IMR-90 (cell line): ENCODE data around the gene LEKR1. TPM values are rescaled to one million over a fixed set of nuclear protein-coding genes. Genes with fewer than 3 reads are reported as not detected.

Experiments
- ATAC-seq: fragments of 200-7000 bp; cut with Tn5 transposase; 2 replicates; pipeline ENCODE4 v1.9.1; 2020; ENCODE audit warnings: low read depth, mild to moderate bottlenecking, moderate library complexity
- BruUV-seq: library from RNA; stranded (reverse); fragments of 400-500 nt; replicated peaks from 2 replicates; lab custom pipeline; 2021; lab: Mats Ljungman, UMichigan
- CTCF ChIA-PET: fragments of 300-600 bp; formaldehyde crosslinking; extraction: SDS; loops from one replicate; lab custom pipeline; 2021; ENCODE audit warnings: antibody characterized with exemption; lab: Yijun Ruan, JAX
- POLR2A ChIA-PET: fragments of 300-600 bp; sonication (Branson Sonifier 250); formaldehyde crosslinking; loops from one replicate; lab custom pipeline; 2022; ENCODE audit warnings: antibody characterized with exemption; ENCODE audit not compliant: unreplicated experiment; lab: Charles Lee
- DNase-seq: peaks from one replicate; pipeline ENCODE4 v3.0.0; 2013
- H2AFZ ChIP-seq: replicated peaks from 2 replicates; pipeline ENCODE3; 2013; ENCODE audit warnings: low read length, mild to moderate bottlenecking; ENCODE audit not compliant: poor library complexity
- H2AK5ac ChIP-seq: 2 replicates; pipeline ENCODE4 v1.6.1; 2013; ENCODE audit warnings: low read depth, low read length, inconsistent platforms
- H2AK9ac ChIP-seq: replicated peaks from 2 replicates; pipeline ENCODE3; 2013; ENCODE audit warnings: mild to moderate bottlenecking, low read depth, low read length, moderate library complexity; ENCODE audit not compliant: poor library complexity
- H2BK120ac ChIP-seq: 2 replicates; pipeline ENCODE4 v1.6.1; 2013; ENCODE audit warnings: low read depth, low read length, inconsistent platforms
- H2BK15ac ChIP-seq: 3 replicates; pipeline ENCODE4 v1.6.1; 2013; ENCODE audit warnings: low read depth, low read length, inconsistent platforms
- H2BK20ac ChIP-seq: 2 replicates; pipeline ENCODE4 v1.6.1; 2013; ENCODE audit warnings: low read depth, mild to moderate bottlenecking, inconsistent platforms, low read length, moderate library complexity
- H2BK5ac ChIP-seq: 2 replicates; pipeline ENCODE4 v1.6.1; 2013; ENCODE audit warnings: mild to moderate bottlenecking, low read depth, low read length, inconsistent platforms; ENCODE audit not compliant: poor library complexity, severe bottlenecking
- H3K14ac ChIP-seq: replicated peaks from 2 replicates; pipeline ENCODE4 v1.6.1; 2013; ENCODE audit warnings: low read depth, low read length, inconsistent platforms
- H3K18ac ChIP-seq: 2 replicates; pipeline ENCODE4 v1.6.1; 2013; ENCODE audit warnings: low read depth, low read length, control low read depth
- H3K23ac ChIP-seq: 2 replicates; pipeline ENCODE4 v1.6.1; 2013; ENCODE audit warnings: low read depth, low read length, inconsistent platforms
- H3K27ac ChIP-seq: 2 replicates; pipeline ENCODE4 v1.5.1; 2013; ENCODE audit warnings: mild to moderate bottlenecking, control low read depth, low read length; ENCODE audit not compliant: insufficient read depth
- H3K27me3 ChIP-seq: 2 replicates; pipeline ENCODE4 v1.6.1; 2013; ENCODE audit warnings: low read length; ENCODE audit not compliant: control insufficient read depth, insufficient read depth
- H3K36me3 ChIP-seq: 2 replicates; pipeline ENCODE4 v1.6.1; 2013; ENCODE audit warnings: low read length, mixed read lengths; ENCODE audit not compliant: control insufficient read depth, insufficient read depth
- H3K4ac ChIP-seq: 2 replicates; pipeline ENCODE4 v1.6.1; 2013; ENCODE audit warnings: low read depth, low read length, inconsistent platforms
- H3K4me1 ChIP-seq: 2 replicates; pipeline ENCODE4 v1.6.1; 2013; ENCODE audit warnings: low read length, mixed read lengths; ENCODE audit not compliant: control insufficient read depth, insufficient read depth
- H3K4me2 ChIP-seq: 2 replicates; pipeline ENCODE4 v1.6.1; 2013; ENCODE audit warnings: low read depth, mild to moderate bottlenecking, control low read depth, low read length, moderate library complexity
- H3K4me3 ChIP-seq: 2 replicates; pipeline ENCODE4 v1.5.1; 2013; ENCODE audit warnings: low read depth, mild to moderate bottlenecking, control low read depth, low read length, moderate library complexity; ENCODE audit not compliant: insufficient read depth
- H3K56ac ChIP-seq: 2 replicates; pipeline ENCODE4 v1.6.1; 2013; ENCODE audit warnings: low read length, inconsistent platforms; ENCODE audit not compliant: insufficient read depth; ENCODE audit errors: extremely low read depth
- H3K79me1 ChIP-seq, 2 experiments: 2 replicates each; pipeline ENCODE4 v1.6.1; 2013; ENCODE audit warnings: low read length in 2 of 2, inconsistent platforms in 1 of 2, low read depth in 1 of 2
- H3K9ac ChIP-seq: 2 replicates; pipeline ENCODE4 v1.6.1; 2013; ENCODE audit warnings: low read depth, low read length, control low read depth
- H3K9me1 ChIP-seq: 2 replicates; pipeline ENCODE4 v1.6.1; 2013; ENCODE audit warnings: low read length, inconsistent platforms; ENCODE audit not compliant: insufficient read depth
- H3K9me3 ChIP-seq: 2 replicates; pipeline ENCODE4 v1.6.1; 2013; ENCODE audit warnings: low read length; ENCODE audit not compliant: control insufficient read depth, insufficient read depth
- H4K20me1 ChIP-seq: 2 replicates; pipeline ENCODE4 v1.6.1; 2013; ENCODE audit warnings: low read length, inconsistent platforms; ENCODE audit not compliant: insufficient read depth
- H4K5ac ChIP-seq: 2 replicates; pipeline ENCODE4 v1.6.1; 2013; ENCODE audit warnings: mild to moderate bottlenecking, low read depth, low read length, control low read depth
- H4K8ac ChIP-seq, 2 experiments: 2 replicates each; pipeline ENCODE4 v1.6.1; 2013; ENCODE audit warnings: low read depth in 2 of 2, low read length in 2 of 2, control low read depth in 1 of 2, inconsistent platforms in 1 of 2
- H4K91ac ChIP-seq: 2 replicates; pipeline ENCODE4 v1.6.1; 2013; ENCODE audit warnings: low read depth, low read length, inconsistent platforms; ENCODE audit not compliant: insufficient read depth
- BHLHE40 ChIP-seq: fragments of 150-350 bp; IDR thresholded peaks from 2 replicates; pipeline ENCODE4 v1.6.1; 2016; ENCODE audit warnings: mild to moderate bottlenecking, low read depth, low read length
- CHD1 ChIP-seq: IDR thresholded peaks from 2 replicates; pipeline ENCODE4 v1.6.1; 2012; ENCODE audit warnings: low read depth, low read length, improper control_type of control experiment
- FOS ChIP-seq: fragments of 150-350 bp; IDR thresholded peaks from 2 replicates; pipeline ENCODE4 v1.6.1; 2016; ENCODE audit warnings: low read depth, low read length
- MAFK ChIP-seq: IDR thresholded peaks from 2 replicates; pipeline ENCODE4 v1.6.1; 2012; ENCODE audit warnings: low read depth, low read length, improper control_type of control experiment
- MAZ ChIP-seq: IDR thresholded peaks from 2 replicates; pipeline ENCODE4 v1.6.1; 2012; ENCODE audit warnings: low read depth, mild to moderate bottlenecking, low read length, improper control_type of control experiment, moderate library complexity, borderline replicate concordance
- MXI1 ChIP-seq: IDR thresholded peaks from 2 replicates; pipeline ENCODE4 v1.6.1; 2012; ENCODE audit warnings: low read depth, mild to moderate bottlenecking, low read length, moderate library complexity, borderline replicate concordance
- NFE2L2 ChIP-seq: fragments of 150-350 bp; IDR thresholded peaks from 2 replicates; pipeline ENCODE4 v1.6.1; 2016; ENCODE audit warnings: low read depth, mild to moderate bottlenecking, low read length
- POLR2A ChIP-seq: IDR thresholded peaks from 2 replicates; pipeline ENCODE4 v1.6.1; 2012; ENCODE audit warnings: mild to moderate bottlenecking, low read depth, low read length
- RAD21 ChIP-seq: IDR thresholded peaks from 2 replicates; pipeline ENCODE4 v1.6.1; 2012; ENCODE audit warnings: low read length, improper control_type of control experiment
- RFX5 ChIP-seq: IDR thresholded peaks from 2 replicates; pipeline ENCODE4 v1.8.0; 2012; ENCODE audit warnings: low read depth, mild to moderate bottlenecking, low read length, moderate library complexity
- dilution Hi-C: fragments of 300-500 bp; cut with HindIII; formaldehyde crosslinking; loops from one replicate; pipeline ENCODE4 v1.14.3; 2018; ENCODE audit warnings: low sequenced_read_pairs; ENCODE audit not compliant: unreplicated experiment
- in situ Hi-C: fragments of 300-500 bp; cut with MboI; formaldehyde crosslinking; loops from 3 replicates; pipeline ENCODE4 v1.14.3; 2019; ENCODE audit warnings: low sequenced_read_pairs, inconsistent platforms, mixed read lengths
- intact Hi-C: fragments of 100-400 bp; cut with micrococcal nuclease; formaldehyde crosslinking; loops from 2 replicates; pipeline ENCODE4 v1.10.0; 2022
- polyA plus RNA-seq, 3 experiments: library from polyadenylated mRNA; depleted of rRNA; stranded (reverse); fragments of >200 nt; gene quantifications; 2 replicates each; pipeline ENCODE4 v1.2.3, GENCODE V29; 2012; ENCODE audit warnings: low replicate concordance in 1 of 3
- total RNA-seq: library from RNA; depleted of rRNA; stranded (reverse); fragments of >200 nt; gene quantifications from 2 replicates; pipeline ENCODE4 v1.2.3, GENCODE V29; 2012
- TF ChIP-seq, protein P1 (sequence below): fragments of 150-350 bp; IDR thresholded peaks from 2 replicates; pipeline ENCODE4 v1.6.1; 2016; ENCODE audit warnings: low read depth, mild to moderate bottlenecking, low read length, moderate library complexity, borderline replicate concordance

The LEKR1 gene
- total and polyA plus RNA-seq, 2 of the 4 experiments (the other 2 are of a cell fraction), result 0.19 to 0.36 TPM

DNA sequence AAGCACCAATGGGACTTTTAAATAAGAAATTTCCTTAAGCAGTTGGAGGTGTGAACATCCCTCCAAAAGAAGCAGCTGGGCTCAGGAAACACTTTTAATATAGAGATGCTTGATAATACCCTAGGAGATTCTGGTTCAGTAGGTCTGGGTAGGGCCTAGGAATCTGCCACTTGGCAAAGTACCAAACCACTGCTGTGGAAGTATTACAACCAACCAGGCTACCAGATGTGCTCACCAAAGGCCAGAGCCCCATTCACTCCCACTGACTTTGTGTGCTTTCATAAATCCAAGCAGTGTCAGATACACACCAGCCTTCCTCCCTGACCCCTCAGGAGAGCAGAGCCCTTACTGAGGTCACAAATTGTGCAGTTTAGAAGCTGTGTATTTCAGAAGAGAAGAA lies 171.2 kb downstream of the LEKR1 start:
- Histone ChIP-seq H3K9ac (no peak overlapping the region), H3K4me3 (no peak overlapping the region), H3K4me1 (no peaks in the 10 kb centered on the region), H3K27me3 (peaks cover 3% of the 10 kb centered on the region; the same call in 1 of the 2 replicates), H2AK5ac (no peak overlapping the region), H4K91ac (no peak overlapping the region), H2BK20ac (no peak overlapping the region), H4K20me1 (no peaks in the 10 kb centered on the region), H3K9me1 (no peaks in the 10 kb centered on the region), H3K79me1 (no peaks in the 10 kb centered on the region), H3K36me3 (no peaks in the 10 kb centered on the region), H3K14ac (no peak overlapping the region), H3K9me3 (no peaks in the 10 kb centered on the region), H4K8ac (no peak overlapping the region), H4K5ac (no peak overlapping the region), H3K4ac (no peak overlapping the region), H2BK15ac (no peak overlapping the region), H3K56ac (no peak overlapping the region), H3K18ac (no peak overlapping the region), H3K4me2 (no peak overlapping the region), H2AK9ac (no peak overlapping the region), H2BK120ac (no peak overlapping the region), H3K23ac (no peak overlapping the region), H2AFZ (no peak overlapping the region), H3K27ac (no peak overlapping the region), H2BK5ac (no peak overlapping the region)
- TF ChIP-seq MXI1, result no peak
- no peak for TF ChIP-seq BHLHE40
- TF ChIP-seq FOS, result no peak
- no peak for TF ChIP-seq MAZ
- no peak for TF ChIP-seq RAD21
- no peak for TF ChIP-seq POLR2A
- no peak for TF ChIP-seq MAFK
- TF ChIP-seq, protein P1, sequence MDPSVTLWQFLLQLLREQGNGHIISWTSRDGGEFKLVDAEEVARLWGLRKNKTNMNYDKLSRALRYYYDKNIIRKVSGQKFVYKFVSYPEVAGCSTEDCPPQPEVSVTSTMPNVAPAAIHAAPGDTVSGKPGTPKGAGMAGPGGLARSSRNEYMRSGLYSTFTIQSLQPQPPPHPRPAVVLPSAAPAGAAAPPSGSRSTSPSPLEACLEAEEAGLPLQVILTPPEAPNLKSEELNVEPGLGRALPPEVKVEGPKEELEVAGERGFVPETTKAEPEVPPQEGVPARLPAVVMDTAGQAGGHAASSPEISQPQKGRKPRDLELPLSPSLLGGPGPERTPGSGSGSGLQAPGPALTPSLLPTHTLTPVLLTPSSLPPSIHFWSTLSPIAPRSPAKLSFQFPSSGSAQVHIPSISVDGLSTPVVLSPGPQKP, result no peak
- no peak for TF ChIP-seq NFE2L2
- no peak for TF ChIP-seq RFX5
- no peak for TF ChIP-seq CHD1
- dilution Hi-C loops, result no loop called here
- intact Hi-C loops, result no loop called here
- DNase-seq (no peak), ATAC-seq (no peak)
- POLR2A ChIA-PET, result no interaction called here
- CTCF ChIA-PET, result interaction anchor here (0.6 kb wide), 1 partner anchor 399 kb away, joined by 3 read pairs; no protein-coding TSS in a partner anchor
- no TSS peak for BruUV-seq
- in situ Hi-C loops, result no loop called here
